Activated CD4-positive, alpha-beta T cell treated with anti-CD3 and anti-CD28 coated beads for 24 hours (primary cell): ENCODE measurements around the gene ALG14.
"Not testable (repeated sequence)": the region's sequence is repeated elsewhere in the genome, so short reads cannot be mapped to it uniquely, and the experiment has no call there.

Experiments used
- DNase-seq, 2 donors: peaks; one replicate each; pipeline ENCODE4 v3.0.0-alpha.2; 2020; ENCODE audit warnings: low read depth in 2 of 2

ALG14 gene

GRCh38 chr1:95088303-95088702 lies 15.6 kb upstream of the ALG14 start:
- DNase-seq: no peak

GRCh38 chr1:95086949-95087533 lies 14.3 kb upstream of the ALG14 start:
- no peak for DNase-seq

GRCh38 chr1:95085376-95085775 lies 12.6 kb upstream of the ALG14 start:
- DNase-seq: no peak

DNA sequence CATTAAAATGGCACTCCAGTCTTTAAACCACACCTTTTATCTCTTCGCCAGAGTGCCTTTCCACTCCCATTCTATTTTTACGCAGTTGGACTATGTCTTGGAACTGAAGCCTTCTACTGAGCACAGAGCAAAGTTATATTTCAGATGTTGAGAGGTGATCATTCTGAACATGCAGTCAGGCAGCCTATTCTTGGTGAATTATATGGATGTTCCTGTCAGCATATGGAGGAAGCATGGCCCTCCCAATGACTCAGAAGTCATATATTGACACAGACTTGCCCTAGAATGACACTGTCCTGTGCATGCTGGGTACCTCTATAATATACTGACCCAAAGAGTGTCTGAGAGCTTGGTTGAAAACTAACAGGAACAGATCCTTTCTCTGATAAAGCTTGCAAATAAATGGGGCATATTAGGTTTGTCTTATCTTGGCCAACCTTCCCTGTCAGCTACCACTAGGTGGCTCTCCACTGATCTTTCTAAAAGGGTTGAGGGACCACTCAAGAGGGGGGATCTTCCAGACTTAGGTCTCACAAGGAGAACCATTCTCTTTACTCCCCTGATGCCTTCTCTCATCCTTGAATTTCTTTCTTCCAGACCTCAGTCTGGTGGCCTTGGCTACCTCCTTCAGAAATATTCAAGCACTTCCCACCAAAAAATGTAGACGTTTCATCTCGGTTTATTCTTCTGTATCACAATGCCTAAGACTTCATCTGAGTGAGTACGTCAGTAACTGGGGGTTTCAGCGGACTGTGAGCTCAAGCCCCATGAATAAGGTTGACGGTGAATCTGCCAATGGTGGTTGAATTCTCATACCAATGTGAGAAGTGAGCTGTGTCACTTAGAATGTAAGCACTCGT lies 11.8 kb upstream of the ALG14 start:
- DNase-seq: no peak

DNA sequence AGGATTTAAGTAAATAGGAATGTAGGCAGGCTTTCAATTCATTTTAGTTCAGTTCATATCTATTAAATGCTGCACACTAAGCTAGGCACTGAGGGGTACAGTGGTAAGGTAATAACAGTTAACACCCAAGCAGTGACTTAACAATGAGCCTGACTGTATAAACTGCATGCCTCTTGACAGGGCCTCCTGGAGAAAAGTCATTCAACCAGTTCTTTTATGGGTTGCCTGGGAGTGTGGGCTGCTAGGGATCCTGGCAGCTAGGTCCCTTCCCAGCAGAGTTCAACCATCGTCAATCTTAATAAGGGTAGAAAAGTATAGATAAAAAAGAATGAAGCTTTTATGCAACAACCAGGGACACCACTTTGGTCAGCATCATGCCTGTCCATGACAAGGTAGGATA lies 8.1 kb upstream of the ALG14 start:
- DNase-seq: no peak

GRCh38 chr1:95080446-95080845 lies 7.7 kb upstream of the ALG14 start:
- no peak for DNase-seq

GRCh38 chr1:95076034-95076433 lies 3.3 kb upstream of the ALG14 start:
- no peak for DNase-seq

DNA sequence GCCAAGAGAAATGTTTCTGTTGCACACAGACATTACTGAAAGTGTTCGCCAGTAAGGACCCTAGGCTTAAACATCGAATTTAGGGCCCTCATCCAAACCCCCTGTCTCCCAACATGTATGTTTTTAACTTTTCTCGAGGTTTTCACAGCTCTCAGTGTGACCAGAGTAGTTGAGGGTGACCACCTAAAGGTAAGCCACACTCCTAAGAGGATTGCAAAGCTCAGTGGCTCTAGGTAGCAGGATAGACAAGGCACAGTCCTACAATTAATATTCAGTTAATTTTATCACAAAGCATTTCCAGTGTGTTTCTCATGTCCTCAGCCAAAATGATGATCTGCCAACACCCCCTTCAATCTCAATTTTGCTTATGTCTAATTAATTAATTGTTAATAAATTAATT lies 695 bp upstream of the ALG14 start:
- no peak for DNase-seq

DNA sequence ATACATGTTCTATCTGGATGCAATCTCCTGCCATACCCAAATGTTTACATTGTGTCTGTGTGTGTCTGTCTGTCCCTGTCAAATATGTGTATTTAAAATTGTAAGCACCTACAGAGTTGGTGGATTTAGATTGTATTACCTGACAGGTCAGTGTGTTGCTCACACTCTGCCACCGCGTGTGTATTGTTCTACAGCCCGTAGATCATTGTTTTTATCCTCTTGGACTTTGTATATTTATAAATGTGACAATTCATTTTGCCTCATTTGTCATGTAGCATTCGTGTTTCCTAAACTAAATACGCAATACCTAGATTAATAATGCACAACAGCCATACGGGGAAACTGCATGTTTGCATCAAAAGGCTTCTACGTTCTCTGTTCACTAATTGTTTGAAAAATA lies 634 bp downstream of the ALG14 start:
- DNase-seq: no peak

- DNase-seq: no peak
Measured at GRCh38 chr1:95071539-95071938, 1.2 kb downstream of the ALG14 start.

DNA sequence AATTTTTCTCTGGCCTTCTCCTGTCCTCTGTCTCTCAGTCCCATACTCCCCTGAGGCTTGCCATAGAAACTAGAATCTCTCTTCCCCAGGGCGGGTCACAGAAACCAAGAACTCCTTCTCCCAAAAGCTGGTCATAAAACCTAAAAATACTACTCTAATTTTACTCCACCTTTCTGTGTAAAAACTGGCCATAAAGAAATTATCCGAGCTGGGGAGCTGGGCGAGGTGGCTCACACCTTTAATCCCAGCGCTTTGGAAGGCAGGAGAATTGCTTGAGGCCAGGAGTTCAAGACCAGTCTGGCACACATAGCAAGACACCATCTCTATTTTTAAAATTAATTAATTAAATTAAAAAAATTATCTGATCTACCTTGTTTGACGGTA lies 3.0 kb downstream of the ALG14 start:
- DNase-seq: no peak

DNA sequence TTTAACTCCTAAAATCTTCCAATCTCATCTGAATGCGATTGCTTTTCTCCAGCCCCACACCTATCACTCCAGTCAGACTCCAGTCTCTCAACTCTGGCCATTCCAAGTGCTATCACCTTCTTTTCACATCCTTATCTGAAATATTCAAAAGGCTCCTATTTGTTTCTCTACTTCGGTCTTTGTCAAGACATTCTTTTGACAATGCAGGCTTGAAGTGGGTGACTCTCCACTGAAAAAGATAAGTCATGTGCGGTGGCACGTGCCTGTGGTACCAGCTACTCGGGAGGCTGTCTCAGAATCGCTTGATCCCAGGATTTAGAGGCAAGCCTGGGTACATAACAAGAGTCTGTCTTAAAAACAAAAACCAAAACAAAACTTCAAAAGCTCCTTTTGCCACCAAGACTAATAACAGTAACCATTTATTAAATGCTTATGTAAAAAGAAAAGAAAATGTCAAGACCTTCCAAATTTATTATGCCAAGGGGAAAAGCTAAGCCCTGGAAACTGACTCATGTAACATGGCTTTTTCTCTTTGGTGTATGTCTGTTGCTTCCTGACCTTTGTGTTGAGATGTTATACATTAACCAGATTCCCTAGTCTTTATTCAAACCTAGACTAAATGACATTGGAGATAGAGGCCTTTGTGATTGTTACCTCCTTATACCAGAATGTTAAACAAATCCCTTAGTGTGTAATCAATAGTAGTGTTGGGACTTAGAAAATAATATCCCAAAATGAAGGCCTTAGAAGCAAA lies 3.6 kb downstream of the ALG14 start:
- DNase-seq: no peak

DNA sequence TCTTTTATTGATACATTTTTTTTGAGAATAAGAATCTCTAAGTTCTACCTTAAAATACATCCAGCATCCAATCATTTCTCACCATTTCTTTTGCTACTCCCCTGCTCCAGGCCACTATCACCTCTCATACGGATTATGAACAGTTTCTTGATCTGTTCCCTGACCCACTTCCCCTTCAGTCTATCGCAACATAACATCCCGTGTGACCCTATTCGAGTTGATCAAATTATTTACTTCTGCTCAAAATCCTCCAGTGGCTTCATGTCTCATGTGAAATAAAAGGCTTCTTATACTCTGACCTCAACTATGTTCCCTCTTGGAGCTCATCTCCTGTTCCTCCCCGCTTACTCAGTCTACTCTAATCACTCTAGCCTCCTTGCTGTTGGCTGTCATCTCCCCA lies 5.2 kb downstream of the ALG14 start:
- DNase-seq: no peak

DNA sequence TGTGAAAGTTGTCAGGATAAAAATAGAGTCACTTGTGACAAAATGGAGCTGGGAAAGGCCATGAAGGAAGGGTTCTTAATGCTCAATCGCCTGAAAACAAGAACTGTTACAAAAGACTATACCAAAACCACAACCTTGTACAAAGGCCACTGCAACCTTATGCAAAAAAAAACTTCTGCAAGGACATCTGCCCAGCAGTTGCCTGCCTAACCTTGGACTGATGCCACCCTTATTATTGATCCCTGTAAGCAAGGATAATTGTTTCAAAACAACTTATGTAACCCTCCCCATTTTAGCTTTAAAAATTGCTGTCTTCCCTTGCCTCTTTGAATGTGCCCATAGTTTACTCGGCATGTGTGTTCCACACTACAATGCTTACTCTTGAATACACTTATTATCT lies 5.7 kb downstream of the ALG14 start:
- no peak for DNase-seq

DNA sequence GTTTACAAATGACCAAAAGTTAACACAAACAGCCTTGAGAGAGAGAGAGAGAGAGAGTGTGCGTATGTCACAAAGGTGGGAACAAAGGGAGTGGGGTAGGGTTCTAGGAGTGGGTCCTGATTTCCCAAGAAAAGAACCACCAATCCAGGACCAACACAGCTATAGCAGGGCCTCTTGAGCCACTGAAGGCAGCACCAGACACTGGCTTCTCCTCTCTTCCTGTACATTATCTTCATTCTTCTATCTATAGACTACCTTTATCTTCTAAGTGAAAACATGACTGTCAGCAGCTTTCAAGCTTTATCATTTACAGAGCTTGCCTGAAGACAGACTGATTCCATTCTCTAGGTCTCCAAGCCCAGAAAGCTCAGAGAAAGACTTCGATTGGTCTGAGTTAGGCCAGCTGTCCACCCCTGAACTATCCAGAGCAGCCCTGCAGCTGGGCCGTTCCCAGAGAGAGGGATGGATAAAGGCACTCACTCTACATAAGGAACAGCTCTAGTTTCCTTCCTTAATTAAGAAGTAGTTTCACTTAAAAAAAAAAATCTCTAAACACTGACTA lies 11.2 kb downstream of the ALG14 start:
- DNase-seq: no peak

DNA sequence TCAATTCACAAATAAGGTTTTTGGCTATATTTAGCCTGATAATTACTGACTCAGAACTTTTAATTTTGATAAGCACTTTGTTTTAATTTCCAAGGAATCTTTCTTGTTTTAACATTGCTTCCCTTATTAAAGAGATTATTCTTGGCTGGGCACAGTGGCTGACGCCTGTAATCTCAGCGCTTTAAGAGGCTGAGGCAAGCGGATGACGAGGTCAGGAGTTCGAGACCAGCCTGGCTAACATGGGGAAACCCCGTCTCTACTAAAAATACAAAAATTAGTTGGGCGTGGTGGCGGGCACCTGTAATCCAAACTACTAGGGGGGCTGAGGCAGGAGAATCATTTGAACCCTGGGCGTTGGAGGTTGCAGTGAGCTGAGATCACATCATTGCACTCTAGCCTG lies 13.8 kb downstream of the ALG14 start:
- no peak for DNase-seq

DNA sequence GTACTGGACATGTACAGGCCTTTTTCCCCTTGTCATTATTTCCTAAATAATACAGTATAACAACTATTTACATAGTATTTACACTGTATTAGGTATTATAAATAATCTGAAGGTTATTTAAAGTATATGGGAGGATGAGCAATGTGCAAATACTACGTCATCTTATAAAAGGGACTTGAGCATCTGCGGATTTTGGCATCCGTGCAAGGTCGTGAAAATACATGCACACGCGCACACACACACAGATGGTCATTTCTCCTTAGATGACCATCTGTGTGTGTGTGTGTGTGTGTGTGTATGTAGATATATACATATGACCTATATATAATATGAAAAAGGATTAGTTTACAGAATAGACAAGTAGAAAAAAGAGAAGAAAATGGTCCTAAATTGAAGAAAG lies 15.4 kb downstream of the ALG14 start:
- DNase-seq: no peak

- no peak for DNase-seq
Measured at GRCh38 chr1:95049935-95050334, 22.8 kb downstream of the ALG14 start.

DNA sequence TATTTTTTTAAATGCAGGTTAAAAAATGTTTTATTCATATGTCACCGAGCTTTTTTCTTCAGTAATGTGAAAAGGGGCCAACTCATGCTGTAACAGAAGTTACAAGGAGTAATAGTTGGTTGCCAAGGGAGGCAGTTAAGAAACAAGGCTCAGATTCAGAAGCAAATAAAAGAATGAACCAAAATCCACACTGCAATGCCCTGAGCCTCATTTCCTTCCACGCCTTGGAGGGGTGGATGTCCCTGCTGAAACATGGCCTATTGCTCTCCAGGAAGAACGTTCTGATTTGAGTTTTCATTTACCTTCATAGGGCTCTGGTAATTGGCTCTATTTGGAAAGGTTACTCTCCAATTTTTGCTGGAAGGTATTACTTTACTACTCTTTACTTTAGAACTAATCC lies 24.4 kb downstream of the ALG14 start:
- DNase-seq: no peak

GRCh38 chr1:95047624-95048023 lies 25.1 kb downstream of the ALG14 start:
- DNase-seq: not testable (repeated sequence)

DNA sequence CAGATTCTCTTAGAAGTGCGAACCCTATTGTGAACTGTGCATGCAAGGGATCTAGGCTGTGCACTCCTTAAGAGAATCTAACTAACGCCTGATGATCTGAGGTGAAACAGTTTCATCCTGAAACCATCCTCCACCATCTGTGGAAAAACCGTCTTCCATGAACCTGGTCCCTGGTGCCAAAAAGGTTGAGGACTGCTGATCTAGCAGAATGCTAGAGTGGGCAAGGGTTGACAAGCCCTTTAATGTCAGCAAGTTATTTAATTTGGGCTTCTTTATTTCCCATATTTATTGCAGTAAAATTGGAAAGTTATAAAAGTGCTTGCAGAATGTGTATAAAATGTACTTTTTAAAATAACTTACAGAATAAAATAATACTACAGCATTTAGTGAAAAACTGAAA lies 26.4 kb downstream of the ALG14 start:
- DNase-seq: no peak

GRCh38 chr1:95043141-95043980 lies 29.4 kb downstream of the ALG14 start:
- DNase-seq: peak; percentile 63 to 64
